ENCODE results near the gene KMT5B. TPM values are rescaled to one million over a fixed set of nuclear protein-coding genes. Genes with fewer than 3 reads are reported as not detected.

The KMT5B gene
- total and polyA plus RNA-seq, 2 of the 13 experiments (the other 11 are each of a cell fraction or from before 2014, with no cell fraction given), result 17.6 to 23.7 TPM

DNA sequence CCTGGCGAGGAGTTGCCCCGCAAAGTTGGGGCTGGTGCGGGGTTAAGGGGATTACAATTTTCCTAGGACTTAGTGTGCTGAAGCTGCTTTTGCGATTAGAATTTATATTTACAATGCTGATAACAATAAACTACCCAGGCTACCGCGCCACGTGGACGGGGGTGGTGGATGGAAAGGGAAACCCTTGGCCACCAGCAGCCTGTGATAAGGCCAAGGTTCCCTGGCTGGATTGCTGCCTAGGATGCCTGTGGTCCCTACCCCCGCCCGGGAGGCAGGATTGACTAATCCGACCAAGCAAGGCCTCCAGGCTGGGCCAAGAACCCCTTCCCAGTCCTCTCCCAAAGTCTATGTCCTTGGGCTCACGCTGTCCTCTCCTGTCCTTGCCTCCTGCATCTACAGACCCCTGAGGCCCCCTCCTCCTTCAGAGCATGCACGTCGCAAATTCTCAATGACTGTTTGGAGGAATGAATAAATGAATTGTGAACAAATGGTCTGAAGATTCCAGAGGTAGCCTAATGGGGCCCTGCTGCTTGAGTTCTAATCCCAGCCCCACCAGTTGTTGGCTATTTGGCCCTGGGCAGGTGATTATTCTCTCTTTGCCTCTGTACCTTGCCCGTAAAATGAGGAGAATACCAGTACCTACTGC is 84.3 kb downstream of the KMT5B start (continued):
- TF ChIP-seq, protein P1, sequence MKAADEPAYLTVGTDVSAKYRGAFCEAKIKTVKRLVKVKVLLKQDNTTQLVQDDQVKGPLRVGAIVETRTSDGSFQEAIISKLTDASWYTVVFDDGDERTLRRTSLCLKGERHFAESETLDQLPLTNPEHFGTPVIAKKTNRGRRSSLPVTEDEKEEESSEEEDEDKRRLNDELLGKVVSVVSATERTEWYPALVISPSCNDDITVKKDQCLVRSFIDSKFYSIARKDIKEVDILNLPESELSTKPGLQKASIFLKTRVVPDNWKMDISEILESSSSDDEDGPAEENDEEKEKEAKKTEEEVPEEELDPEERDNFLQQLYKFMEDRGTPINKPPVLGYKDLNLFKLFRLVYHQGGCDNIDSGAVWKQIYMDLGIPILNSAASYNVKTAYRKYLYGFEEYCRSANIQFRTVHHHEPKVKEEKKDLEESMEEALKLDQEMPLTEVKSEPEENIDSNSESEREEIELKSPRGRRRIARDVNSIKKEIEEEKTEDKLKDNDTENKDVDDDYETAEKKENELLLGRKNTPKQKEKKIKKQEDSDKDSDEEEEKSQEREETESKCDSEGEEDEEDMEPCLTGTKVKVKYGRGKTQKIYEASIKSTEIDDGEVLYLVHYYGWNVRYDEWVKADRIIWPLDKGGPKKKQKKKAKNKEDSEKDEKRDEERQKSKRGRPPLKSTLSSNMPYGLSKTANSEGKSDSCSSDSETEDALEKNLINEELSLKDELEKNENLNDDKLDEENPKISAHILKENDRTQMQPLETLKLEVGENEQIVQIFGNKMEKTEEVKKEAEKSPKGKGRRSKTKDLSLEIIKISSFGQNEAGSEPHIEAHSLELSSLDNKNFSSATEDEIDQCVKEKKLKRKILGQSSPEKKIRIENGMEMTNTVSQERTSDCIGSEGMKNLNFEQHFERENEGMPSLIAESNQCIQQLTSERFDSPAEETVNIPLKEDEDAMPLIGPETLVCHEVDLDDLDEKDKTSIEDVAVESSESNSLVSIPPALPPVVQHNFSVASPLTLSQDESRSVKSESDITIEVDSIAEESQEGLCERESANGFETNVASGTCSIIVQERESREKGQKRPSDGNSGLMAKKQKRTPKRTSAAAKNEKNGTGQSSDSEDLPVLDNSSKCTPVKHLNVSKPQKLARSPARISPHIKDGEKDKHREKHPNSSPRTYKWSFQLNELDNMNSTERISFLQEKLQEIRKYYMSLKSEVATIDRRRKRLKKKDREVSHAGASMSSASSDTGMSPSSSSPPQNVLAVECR (CRISPR knock-in tag; IDR thresholded peaks at IDR 0.05; ENCODE audit: borderline replicate concordance), result 0 out of 2 replicates have a peak, but pooled peaks have one; percentile 51
- no peak; the same call in 1 of the 2 replicates for TF ChIP-seq GABPB1 (CRISPR knock-in tag; IDR thresholded peaks at IDR 0.05)
- peak; percentile 20; the same call in 1 of the 2 replicates for TF ChIP-seq BRD4 (CRISPR knock-in tag; IDR thresholded peaks at IDR 0.05)
- TF ChIP-seq GPN1 (CRISPR knock-in tag; IDR thresholded peaks at IDR 0.05; ENCODE audit: borderline replicate concordance), result no peak
- TF ChIP-seq, protein P2, sequence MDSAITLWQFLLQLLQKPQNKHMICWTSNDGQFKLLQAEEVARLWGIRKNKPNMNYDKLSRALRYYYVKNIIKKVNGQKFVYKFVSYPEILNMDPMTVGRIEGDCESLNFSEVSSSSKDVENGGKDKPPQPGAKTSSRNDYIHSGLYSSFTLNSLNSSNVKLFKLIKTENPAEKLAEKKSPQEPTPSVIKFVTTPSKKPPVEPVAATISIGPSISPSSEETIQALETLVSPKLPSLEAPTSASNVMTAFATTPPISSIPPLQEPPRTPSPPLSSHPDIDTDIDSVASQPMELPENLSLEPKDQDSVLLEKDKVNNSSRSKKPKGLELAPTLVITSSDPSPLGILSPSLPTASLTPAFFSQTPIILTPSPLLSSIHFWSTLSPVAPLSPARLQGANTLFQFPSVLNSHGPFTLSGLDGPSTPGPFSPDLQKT (CRISPR knock-in tag; IDR thresholded peaks at IDR 0.05; ENCODE audit: borderline replicate concordance), result no peak
- TF ChIP-seq, protein P3, sequence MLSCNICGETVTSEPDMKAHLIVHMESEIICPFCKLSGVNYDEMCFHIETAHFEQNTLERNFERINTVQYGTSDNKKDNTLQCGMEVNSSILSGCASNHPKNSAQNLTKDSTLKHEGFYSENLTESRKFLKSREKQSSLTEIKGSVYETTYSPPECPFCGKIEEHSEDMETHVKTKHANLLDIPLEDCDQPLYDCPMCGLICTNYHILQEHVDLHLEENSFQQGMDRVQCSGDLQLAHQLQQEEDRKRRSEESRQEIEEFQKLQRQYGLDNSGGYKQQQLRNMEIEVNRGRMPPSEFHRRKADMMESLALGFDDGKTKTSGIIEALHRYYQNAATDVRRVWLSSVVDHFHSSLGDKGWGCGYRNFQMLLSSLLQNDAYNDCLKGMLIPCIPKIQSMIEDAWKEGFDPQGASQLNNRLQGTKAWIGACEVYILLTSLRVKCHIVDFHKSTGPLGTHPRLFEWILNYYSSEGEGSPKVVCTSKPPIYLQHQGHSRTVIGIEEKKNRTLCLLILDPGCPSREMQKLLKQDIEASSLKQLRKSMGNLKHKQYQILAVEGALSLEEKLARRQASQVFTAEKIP (CRISPR knock-in tag; IDR thresholded peaks at IDR 0.05; ENCODE audit: borderline replicate concordance), result no peak
- no peak for TF ChIP-seq RBAK (CRISPR knock-in tag; IDR thresholded peaks at IDR 0.05)
- TF ChIP-seq KLF9 (CRISPR knock-in tag; IDR thresholded peaks at IDR 0.05; ENCODE audit: low read depth), result no peak
- peak; percentile 47; the same call in 1 of the 2 replicates for TF ChIP-seq FOXC1 (CRISPR knock-in tag; IDR thresholded peaks at IDR 0.05; ENCODE audit: borderline replicate concordance)
- no peak for TF ChIP-seq SOX6 (IDR thresholded peaks at IDR 0.05)
- TF ChIP-seq SOX6 (CRISPR knock-in tag; IDR thresholded peaks at IDR 0.05), result no peak
- no peak for TF ChIP-seq ZNF570 (CRISPR knock-in tag; IDR thresholded peaks at IDR 0.05; ENCODE audit: borderline replicate concordance)
- no peak for TF ChIP-seq ZNF549 (CRISPR knock-in tag; IDR thresholded peaks at IDR 0.05)
- no peak for TF ChIP-seq ZFP90 (CRISPR knock-in tag; IDR thresholded peaks at IDR 0.05; ENCODE audit: borderline replicate concordance)
- TF ChIP-seq ZNF709 (CRISPR knock-in tag; IDR thresholded peaks at IDR 0.05), result no peak
- TF ChIP-seq, protein P4, sequence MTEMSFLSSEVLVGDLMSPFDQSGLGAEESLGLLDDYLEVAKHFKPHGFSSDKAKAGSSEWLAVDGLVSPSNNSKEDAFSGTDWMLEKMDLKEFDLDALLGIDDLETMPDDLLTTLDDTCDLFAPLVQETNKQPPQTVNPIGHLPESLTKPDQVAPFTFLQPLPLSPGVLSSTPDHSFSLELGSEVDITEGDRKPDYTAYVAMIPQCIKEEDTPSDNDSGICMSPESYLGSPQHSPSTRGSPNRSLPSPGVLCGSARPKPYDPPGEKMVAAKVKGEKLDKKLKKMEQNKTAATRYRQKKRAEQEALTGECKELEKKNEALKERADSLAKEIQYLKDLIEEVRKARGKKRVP (CRISPR knock-in tag; IDR thresholded peaks at IDR 0.05), result no peak
- TF ChIP-seq MAF1 (CRISPR knock-in tag; IDR thresholded peaks at IDR 0.05; ENCODE audit: borderline replicate concordance), result no peak
- TF ChIP-seq, protein P5, sequence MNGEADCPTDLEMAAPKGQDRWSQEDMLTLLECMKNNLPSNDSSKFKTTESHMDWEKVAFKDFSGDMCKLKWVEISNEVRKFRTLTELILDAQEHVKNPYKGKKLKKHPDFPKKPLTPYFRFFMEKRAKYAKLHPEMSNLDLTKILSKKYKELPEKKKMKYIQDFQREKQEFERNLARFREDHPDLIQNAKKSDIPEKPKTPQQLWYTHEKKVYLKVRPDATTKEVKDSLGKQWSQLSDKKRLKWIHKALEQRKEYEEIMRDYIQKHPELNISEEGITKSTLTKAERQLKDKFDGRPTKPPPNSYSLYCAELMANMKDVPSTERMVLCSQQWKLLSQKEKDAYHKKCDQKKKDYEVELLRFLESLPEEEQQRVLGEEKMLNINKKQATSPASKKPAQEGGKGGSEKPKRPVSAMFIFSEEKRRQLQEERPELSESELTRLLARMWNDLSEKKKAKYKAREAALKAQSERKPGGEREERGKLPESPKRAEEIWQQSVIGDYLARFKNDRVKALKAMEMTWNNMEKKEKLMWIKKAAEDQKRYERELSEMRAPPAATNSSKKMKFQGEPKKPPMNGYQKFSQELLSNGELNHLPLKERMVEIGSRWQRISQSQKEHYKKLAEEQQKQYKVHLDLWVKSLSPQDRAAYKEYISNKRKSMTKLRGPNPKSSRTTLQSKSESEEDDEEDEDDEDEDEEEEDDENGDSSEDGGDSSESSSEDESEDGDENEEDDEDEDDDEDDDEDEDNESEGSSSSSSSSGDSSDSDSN (CRISPR knock-in tag; IDR thresholded peaks at IDR 0.05), result peak; percentile 86
- TF ChIP-seq, protein P6, sequence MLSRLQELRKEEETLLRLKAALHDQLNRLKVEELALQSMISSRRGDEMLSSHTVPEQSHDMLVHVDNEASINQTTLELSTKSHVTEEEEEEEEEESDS (CRISPR knock-in tag; IDR thresholded peaks at IDR 0.05; ENCODE audit: borderline replicate concordance), result no peak

All from HepG2 (cell line).